Activated CD8-positive, alpha-beta T cell treated with anti-CD3 and anti-CD28 coated beads, Interleukin-2, amount 10 ng/mL, durations not matched to agents 7 days and 5 days (primary cell): ENCODE results near the gene DYSF. TPM values are rescaled to one million over a fixed set of nuclear protein-coding genes. Genes with fewer than 3 reads are reported as not detected.
A peak's percentile ranks its signal among the peaks of the same experiment; 100 is the strongest.

Source experiments
- ATAC-seq: fragments of 150-1000 bp; cut with Tn5 transposase; one replicate; pipeline ENCODE4 v1.10.0; 2021; ENCODE audit warnings: moderate library complexity
- CTCF ChIA-PET: fragments of 350-600 bp; sonication (Branson Sonifier 250); formaldehyde crosslinking; loops from one replicate; lab custom pipeline; 2021; ENCODE audit warnings: antibody characterized with exemption; lab: Charles Lee
- POLR2A ChIA-PET: fragments of 350-600 bp; sonication (Branson Sonifier 250); formaldehyde crosslinking; loops from one replicate; lab custom pipeline; 2021; ENCODE audit warnings: antibody characterized with exemption; lab: Charles Lee
- DNase-seq: peaks from one replicate; pipeline ENCODE4 v3.0.0-alpha.2; 2020
- H3K27ac Mint-ChIP-seq: one replicate; pipeline ENCODE4 v1.8.0; 2021; ENCODE audit warnings: mild to moderate bottlenecking, mixed read lengths
- H3K27me3 Mint-ChIP-seq: one replicate; pipeline ENCODE4 v1.8.0; 2021; ENCODE audit warnings: low read depth, mixed read lengths
- H3K36me3 Mint-ChIP-seq: one replicate; pipeline ENCODE4 v1.8.0; 2021; ENCODE audit warnings: low read depth, mixed read lengths
- H3K4me1 Mint-ChIP-seq: one replicate; pipeline ENCODE4 v1.8.0; 2021; ENCODE audit warnings: low read depth, mixed read lengths
- H3K4me3 Mint-ChIP-seq: one replicate; pipeline ENCODE4 v1.8.0; 2021; ENCODE audit warnings: mild to moderate bottlenecking, mixed read lengths
- H3K9me3 Mint-ChIP-seq: one replicate; pipeline ENCODE4 v1.8.0; 2022; ENCODE audit warnings: mixed read lengths; ENCODE audit not compliant: insufficient read depth
- total RNA-seq, 2 experiments: library from RNA; stranded (reverse); gene quantifications; one replicate each; pipeline ENCODE4 v1.2.3, GENCODE V29; 2021

Gene DYSF
- total RNA-seq, 2 experiments from 2014 or later: 3.4 to 4.7 TPM

DNA sequence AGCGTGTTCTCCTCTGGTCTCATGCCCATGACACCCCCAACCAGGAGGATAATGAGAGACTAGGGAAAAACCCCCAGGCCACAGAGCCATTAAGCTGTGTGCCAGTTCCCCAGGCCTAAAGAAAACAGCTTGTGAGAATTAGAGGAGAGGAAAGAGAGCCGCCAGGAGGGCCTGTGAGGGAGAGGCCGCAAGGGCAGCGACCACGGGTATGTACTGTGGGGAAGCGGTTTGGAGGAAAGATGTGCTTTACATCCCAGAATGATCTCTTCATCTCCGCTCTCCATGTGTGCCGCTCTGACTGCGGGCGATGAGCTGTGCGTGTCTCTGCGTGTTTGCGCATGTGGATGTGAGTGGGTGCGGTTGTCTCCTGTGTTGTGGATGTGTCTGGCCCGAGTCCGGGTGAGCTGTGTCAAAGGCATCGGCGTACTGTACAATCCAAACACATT lies 82.9 kb downstream of the DYSF start:
- Mint-ChIP-seq H3K36me3 (no peaks in the 10 kb centered on the region), H3K4me3 (no peak overlapping the region), H3K9me3 (no peaks in the 10 kb centered on the region), H3K27ac (no peak overlapping the region), H3K4me1 (peaks cover 6% of the 10 kb centered on the region), H3K27me3 (peaks cover 6% of the 10 kb centered on the region)
- no peak for ATAC-seq
- DNase-seq: no peak
- POLR2A ChIA-PET: interaction anchor here (0.6 kb wide), 1 partner anchor 38 kb away, joined by 3 read pairs; no protein-coding TSS in a partner anchor
- CTCF ChIA-PET: interaction anchor here (1.2 kb wide), 1 partner anchor 614 kb away, joined by 4 read pairs; no protein-coding TSS in a partner anchor

DNA sequence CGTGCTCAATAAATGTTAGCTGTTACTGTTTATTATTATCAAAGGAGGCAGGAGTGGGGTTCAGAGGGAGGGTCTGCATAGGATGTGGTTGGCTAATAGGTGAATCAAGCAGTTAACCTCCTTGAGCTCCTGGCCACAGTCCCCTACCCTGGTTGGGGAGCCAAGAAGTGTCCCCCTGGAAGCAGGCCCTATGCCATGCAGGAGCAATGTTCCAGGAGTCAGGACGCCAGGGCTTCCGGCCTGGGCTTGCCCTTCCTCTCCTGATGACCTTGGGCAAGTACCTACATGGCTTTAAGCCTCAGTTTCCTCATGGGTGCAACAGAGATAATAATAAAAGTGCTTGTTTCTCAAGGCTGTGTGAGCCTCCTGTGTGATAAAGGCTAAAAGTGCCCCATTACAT lies 84.9 kb downstream of the DYSF start:
- Mint-ChIP-seq H3K27me3 (peaks cover 4% of the 10 kb centered on the region), H3K27ac (peak overlapping the region; percentile 75), H3K9me3 (no peaks in the 10 kb centered on the region), H3K4me1 (peaks cover 6% of the 10 kb centered on the region), H3K4me3 (no peak overlapping the region), H3K36me3 (no peaks in the 10 kb centered on the region)
- POLR2A ChIA-PET: no interaction called here
- ATAC-seq: no peak
- DNase-seq: no peak
- CTCF ChIA-PET: interaction anchor here (1.2 kb wide), 1 partner anchor 9 kb away, joined by 4 read pairs; no protein-coding TSS in a partner anchor

DNA sequence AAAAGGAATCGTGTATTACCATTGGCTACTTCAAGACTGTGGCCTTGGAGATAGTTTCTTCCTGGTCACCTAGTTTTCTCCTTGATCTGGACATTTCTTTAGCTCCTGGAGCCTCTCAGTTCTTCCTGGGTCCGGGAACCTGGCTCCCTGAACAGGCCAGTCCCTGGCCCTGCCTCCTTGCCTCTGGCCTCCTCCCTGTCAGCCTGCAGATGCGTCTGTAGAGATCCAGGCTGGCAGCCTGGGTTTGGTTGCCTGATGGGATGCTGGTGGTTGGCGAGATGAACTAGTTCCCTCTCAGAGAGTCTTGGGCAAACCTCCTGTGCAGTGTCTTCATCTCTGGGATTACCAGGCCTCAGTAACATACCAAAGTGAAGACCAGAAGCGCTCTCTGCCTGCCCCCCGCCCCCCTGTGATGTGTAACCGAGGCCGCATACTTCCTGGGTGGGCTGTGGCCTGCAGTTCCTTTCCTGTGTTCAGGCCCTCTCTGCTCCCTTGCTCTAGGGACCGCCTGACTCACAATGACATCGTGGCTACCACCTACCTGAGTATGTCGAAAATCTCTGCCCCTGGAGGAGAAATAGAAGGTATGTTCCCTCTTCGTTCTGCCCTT lies 85.4 kb downstream of the DYSF start:
- Mint-ChIP-seq H3K27ac (peak overlapping the region; percentile 75), H3K4me3 (peak overlapping the region; percentile 53), H3K36me3 (no peaks in the 10 kb centered on the region), H3K27me3 (peaks cover 2% of the 10 kb centered on the region), H3K9me3 (no peaks in the 10 kb centered on the region), H3K4me1 (peaks cover 6% of the 10 kb centered on the region)
- peak; percentile 82 for ATAC-seq
- peak; percentile 60 for DNase-seq
- ChIA-PET CTCF (interaction anchor here (1.2 to 3.3 kb wide), 2 partner anchors 8 to 9 kb away, joined by 4 to 14 read pairs; no protein-coding TSS in a partner anchor), POLR2A (no interaction called here)

DNA sequence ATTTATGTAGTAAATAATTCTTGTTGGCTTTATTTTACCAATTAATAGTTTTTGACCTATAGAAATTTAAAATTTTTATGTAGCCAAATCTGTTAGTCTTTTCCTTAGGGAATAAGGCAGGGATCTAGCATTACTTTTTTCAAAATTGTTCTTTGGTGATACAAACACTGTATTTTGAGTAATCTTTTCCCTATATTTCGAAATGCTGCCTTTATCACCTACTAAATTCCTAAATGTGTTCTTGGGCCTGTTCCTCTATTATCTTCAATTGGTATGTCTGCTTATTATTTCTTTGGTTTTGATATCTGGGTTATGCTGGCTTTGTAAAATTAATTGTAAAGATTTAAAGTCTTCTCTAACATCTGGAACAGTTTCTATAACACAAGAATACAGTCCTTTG lies 87.5 kb downstream of the DYSF start:
- POLR2A ChIA-PET: no interaction called here
- Mint-ChIP-seq H3K36me3 (no peaks in the 10 kb centered on the region), H3K9me3 (no peaks in the 10 kb centered on the region), H3K4me1 (peaks cover 17% of the 10 kb centered on the region), H3K27ac (no peak overlapping the region), H3K4me3 (no peak overlapping the region), H3K27me3 (peaks cover 5% of the 10 kb centered on the region)
- CTCF ChIA-PET: interaction anchor here (3.3 kb wide), 1 partner anchor 11 kb away, joined by 14 read pairs; no protein-coding TSS in a partner anchor
- no peak for DNase-seq
- ATAC-seq: no peak

DNA sequence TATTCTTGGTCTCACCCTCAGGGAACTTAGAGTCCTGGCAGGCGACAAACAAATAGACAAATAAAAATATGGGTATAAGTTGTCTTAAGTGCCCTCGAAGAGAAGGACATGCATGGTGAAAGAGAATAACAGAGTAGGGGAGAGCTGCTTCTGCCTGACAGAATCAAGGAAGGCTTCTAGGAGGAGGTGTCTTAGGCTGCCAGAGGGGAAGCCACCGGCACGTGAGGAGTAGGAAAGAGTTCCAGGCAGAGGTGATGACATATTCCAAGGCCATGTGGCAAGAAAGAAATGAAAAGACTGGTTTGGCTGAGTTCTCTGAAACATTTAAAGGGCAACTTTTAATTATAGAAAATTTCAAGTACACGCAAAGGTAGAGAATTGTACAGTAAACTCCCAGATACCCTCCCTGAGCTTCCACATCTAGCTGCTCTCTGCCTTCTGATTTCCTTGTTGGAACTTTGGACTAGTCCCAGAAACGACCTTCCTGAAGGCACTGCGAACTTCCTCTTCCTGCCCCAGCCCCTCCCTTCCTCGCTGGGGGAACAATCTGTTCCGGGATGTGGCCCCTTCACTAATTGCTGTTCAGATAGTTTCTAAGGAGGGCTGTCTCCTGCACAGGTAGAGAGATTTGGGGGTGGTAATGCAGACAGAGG lies 91.7 kb downstream of the DYSF start:
- peak overlapping the region; percentile 28 for H3K4me3 Mint-ChIP-seq
- peaks cover 5% of the 10 kb centered on the region for H3K27me3 Mint-ChIP-seq
- CTCF ChIA-PET: interaction anchor here (1.0 to 3.1 kb wide), 5 partner anchors 15 to 1062 kb away, joined by 3 to 17 read pairs (median 6); no protein-coding TSS in a partner anchor
- ATAC-seq: no peak
- POLR2A ChIA-PET: no interaction called here
- H3K36me3 Mint-ChIP-seq: no peaks in the 10 kb centered on the region
- no peaks in the 10 kb centered on the region for H3K9me3 Mint-ChIP-seq
- DNase-seq: no peak
- no peak overlapping the region for H3K27ac Mint-ChIP-seq
- H3K4me1 Mint-ChIP-seq: peaks cover 12% of the 10 kb centered on the region

DNA sequence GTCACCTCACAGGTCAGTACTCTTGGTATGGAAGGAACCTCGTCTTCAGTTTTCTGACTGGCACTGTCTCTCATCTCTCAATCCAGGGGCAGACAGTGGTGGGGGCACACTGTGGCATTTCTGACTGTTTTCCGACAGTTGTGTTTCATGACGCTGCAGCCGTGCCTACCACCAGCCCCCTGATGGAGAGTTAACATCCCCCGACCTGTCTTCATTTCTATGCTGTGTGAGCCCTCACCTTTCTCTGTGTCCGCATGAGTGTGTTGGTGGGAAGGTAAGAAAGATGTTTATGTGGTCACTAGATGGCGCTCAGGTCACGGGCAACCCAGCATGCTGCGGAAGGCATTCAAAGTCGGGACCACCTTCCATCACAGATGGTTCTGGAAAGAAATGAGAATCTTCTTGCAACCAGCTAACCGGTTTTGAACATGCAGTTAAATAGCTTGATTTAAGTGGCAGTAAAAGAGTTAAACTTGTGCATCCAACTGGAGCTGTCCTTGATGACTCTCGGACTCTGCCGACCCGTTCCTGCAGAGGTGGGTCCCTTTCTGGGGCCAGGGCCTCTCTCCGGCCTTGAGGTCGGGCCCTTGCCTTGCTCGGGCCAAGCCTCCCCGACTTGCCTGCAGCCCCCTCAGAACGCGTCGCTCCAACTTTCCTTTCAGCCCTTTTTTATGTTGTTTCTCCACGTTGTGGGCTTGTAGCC lies 92.4 kb downstream of the DYSF start:
- Mint-ChIP-seq H3K27me3 (peaks cover 5% of the 10 kb centered on the region), H3K27ac (no peak overlapping the region), H3K4me1 (peaks cover 12% of the 10 kb centered on the region), H3K4me3 (peak overlapping the region; percentile 28), H3K9me3 (no peaks in the 10 kb centered on the region), H3K36me3 (no peaks in the 10 kb centered on the region)
- ChIA-PET CTCF (interaction anchor here (0.7 to 3.1 kb wide), 8 partner anchors 8 to 609 kb away, joined by 3 to 17 read pairs (median 4); no protein-coding TSS in a partner anchor), POLR2A (no interaction called here)
- DNase-seq (peak; percentile 67), ATAC-seq (peak; percentile 73)

DNA sequence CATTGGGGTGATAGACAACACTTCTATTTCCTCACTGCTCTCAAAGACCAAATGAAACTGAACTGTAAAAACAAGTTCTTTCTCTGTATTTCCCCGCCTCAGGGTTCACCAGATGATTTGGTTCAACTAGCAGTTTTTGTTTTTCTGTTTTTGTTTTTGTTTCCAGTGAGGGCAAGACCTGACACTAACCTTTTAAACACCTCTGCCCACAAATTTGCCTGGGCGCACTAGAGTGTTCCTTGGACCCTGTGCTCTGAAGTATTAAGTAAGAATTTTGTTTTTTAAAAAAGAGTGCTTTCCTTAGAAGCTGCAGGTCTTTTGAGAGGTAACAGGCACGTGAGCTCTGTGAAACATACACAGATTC lies 92.9 kb downstream of the DYSF start:
- Mint-ChIP-seq H3K27me3 (peaks cover 3% of the 10 kb centered on the region), H3K9me3 (no peaks in the 10 kb centered on the region), H3K27ac (no peak overlapping the region), H3K4me1 (peaks cover 12% of the 10 kb centered on the region), H3K36me3 (no peaks in the 10 kb centered on the region), H3K4me3 (no peak overlapping the region)
- ChIA-PET CTCF (interaction anchor here (0.7 to 3.1 kb wide), 8 partner anchors 8 to 608 kb away, joined by 3 to 17 read pairs (median 4); no protein-coding TSS in a partner anchor), POLR2A (no interaction called here)
- ATAC-seq (no peak), DNase-seq (no peak)

DNA sequence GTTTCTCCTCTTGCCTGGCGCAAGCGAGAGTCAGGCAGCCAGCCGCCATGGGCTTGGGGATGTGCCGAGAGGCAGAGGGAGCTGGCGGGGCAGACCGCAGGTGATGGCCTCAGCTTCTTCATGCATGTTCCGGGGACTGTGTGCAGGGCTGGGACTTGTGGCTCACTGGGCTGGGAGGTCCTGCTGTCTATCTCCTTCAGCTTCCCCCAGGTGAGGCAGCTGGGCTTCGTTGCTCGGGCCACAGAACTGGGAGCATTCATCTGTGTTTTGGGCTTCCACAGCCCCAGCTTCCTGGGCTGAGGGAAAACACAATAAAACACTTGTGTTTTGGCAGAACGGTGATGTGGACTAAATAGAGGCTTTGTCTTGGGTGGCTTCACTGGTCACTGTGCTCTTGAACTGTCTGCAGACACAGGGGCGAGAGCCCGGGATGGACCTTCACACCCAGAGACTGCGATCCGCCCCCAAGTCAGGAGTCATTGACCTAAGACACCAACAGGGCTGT lies 93.5 kb downstream of the DYSF start:
- CTCF ChIA-PET: interaction anchor here (1.2 to 3.1 kb wide), 5 partner anchors 9 to 604 kb away, joined by 3 to 17 read pairs (median 4); no protein-coding TSS in a partner anchor
- Mint-ChIP-seq H3K4me3 (no peak overlapping the region), H3K9me3 (no peaks in the 10 kb centered on the region), H3K27ac (no peak overlapping the region), H3K27me3 (peaks cover 3% of the 10 kb centered on the region), H3K36me3 (no peaks in the 10 kb centered on the region), H3K4me1 (peaks cover 12% of the 10 kb centered on the region)
- POLR2A ChIA-PET: no interaction called here
- DNase-seq (no peak), ATAC-seq (no peak)

DNA sequence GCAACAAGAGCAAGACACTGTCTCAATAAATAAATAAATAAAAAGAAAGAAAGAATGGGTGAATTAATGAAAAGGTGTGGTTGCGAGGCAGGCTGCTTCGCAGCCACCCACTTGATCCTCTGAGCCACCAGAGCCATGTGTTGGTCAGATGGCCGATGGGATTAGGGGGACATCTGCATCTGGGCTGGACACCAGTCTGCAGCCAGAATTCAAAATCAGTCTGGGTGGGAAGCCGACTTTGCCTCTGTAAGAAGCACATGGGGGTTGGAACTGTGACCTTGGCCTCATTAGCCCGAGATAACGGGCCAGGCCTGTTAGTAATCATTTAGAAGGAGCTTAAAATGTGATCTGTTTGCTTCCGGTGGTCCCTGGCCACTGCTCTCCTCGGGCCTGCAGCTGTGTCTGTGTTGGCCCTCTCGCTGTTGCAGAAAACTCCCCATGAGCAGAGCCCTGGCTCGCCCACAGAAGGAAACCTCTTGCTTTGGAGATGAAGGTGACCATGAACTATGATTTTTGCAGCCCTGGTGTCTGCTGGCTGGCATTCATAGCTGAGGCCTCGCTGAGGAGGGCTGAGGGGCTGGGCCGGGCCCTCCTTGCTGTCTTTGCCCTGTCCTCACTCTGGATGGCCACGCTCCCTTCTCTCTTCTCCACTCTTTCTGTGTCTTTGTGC lies 94.4 kb downstream of the DYSF start:
- POLR2A ChIA-PET: no interaction called here
- CTCF ChIA-PET: interaction anchor here (0.9 to 1.5 kb wide), 3 partner anchors 10 to 446 kb away, joined by 3 to 6 read pairs (median 4); no protein-coding TSS in a partner anchor
- Mint-ChIP-seq H3K27ac (no peak overlapping the region), H3K4me3 (no peak overlapping the region), H3K27me3 (peaks cover 3% of the 10 kb centered on the region), H3K4me1 (peaks cover 12% of the 10 kb centered on the region), H3K9me3 (no peaks in the 10 kb centered on the region), H3K36me3 (no peaks in the 10 kb centered on the region)
- ATAC-seq (no peak), DNase-seq (no peak)

DNA sequence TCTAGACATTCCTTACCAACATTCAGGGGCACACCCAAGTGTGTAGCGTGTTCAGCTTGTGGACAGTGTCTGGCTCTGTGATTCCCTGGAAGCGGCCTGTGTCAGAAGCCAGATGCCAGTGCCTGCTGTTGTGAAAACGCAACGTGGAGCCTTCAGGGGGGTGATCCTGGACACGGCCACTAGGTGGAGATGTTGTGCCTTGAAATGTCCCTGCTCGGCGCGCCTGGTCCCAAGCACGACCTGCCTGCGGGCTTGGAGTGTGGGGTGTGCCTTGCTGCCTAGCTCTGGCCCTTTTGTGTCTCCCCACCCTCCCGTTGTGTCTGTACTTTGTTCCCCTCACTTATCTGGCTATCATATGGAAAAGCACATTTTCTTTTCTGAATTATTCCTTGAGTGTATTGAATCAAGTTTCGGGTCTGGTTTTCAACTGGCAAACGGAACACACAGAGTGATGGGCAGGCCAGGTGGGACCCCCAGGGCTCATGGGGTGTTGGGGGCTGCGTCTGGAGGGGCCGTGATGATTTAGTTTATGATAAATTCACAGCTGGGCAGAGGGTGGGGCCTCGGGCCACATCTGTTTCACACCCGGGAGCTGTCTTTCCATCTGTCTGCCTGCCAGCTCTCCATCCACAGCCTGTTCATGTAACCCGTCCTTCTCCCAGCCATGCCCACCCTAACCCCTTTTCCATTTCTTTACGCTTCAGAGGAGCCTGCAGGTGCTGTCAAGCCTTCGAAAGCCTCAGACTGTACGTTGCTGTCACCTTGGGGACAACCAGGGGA lies 95.5 kb downstream of the DYSF start:
- H3K4me1 Mint-ChIP-seq: peaks cover 12% of the 10 kb centered on the region
- no peak overlapping the region for H3K27ac Mint-ChIP-seq
- peak; percentile 56 for ATAC-seq
- H3K27me3 Mint-ChIP-seq: peaks cover 3% of the 10 kb centered on the region
- CTCF ChIA-PET: interaction anchor here (0.6 to 1.5 kb wide), 5 partner anchors 248 to 1031 kb away, joined by 3 to 6 read pairs (median 4); no protein-coding TSS in a partner anchor
- peak; percentile 76 for DNase-seq
- no peaks in the 10 kb centered on the region for H3K9me3 Mint-ChIP-seq
- POLR2A ChIA-PET: no interaction called here
- no peaks in the 10 kb centered on the region for H3K36me3 Mint-ChIP-seq
- H3K4me3 Mint-ChIP-seq: no peak overlapping the region
